ENCODE data around the gene CCSAP.

DNA sequence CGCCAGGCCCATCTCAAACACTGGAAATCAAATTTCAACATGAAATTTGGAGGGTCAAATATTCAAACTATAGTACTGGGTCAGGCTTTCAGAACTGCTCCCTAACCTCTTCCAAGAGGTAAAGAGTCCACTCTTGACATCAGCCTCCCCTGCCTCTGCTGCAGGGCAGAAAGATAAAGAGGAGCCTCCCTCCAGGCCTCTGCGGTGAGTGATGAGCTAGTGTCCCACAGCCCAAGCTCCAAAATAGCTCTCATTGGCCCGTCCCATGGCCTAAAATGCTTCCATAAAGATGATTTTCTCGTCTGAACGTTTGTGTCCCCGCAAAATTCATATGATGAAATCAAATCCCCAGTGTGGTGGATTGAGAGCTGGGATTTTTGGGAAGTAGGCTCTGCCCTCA lies 33.7 kb upstream of the CCSAP start:
- TF ChIP-seq, protein P1, sequence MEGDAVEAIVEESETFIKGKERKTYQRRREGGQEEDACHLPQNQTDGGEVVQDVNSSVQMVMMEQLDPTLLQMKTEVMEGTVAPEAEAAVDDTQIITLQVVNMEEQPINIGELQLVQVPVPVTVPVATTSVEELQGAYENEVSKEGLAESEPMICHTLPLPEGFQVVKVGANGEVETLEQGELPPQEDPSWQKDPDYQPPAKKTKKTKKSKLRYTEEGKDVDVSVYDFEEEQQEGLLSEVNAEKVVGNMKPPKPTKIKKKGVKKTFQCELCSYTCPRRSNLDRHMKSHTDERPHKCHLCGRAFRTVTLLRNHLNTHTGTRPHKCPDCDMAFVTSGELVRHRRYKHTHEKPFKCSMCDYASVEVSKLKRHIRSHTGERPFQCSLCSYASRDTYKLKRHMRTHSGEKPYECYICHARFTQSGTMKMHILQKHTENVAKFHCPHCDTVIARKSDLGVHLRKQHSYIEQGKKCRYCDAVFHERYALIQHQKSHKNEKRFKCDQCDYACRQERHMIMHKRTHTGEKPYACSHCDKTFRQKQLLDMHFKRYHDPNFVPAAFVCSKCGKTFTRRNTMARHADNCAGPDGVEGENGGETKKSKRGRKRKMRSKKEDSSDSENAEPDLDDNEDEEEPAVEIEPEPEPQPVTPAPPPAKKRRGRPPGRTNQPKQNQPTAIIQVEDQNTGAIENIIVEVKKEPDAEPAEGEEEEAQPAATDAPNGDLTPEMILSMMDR (IDR thresholded peaks at IDR 0.05; ENCODE audit: insufficient read depth, low read length): no peak
- TF ChIP-seq POLR2AphosphoS5 (IDR thresholded peaks at IDR 0.05; ENCODE audit: low read depth): no peak
- no peak for TF ChIP-seq REST (IDR thresholded peaks at IDR 0.05; ENCODE audit: insufficient replicate concordance, low read depth)

Data from HL-60 (cell line).